GM23248 (cell line): ENCODE measurements around the gene HDGF. TPM values are rescaled to one million over a fixed set of nuclear protein-coding genes. Genes with fewer than 3 reads are reported as not detected.

Experiments used
- DNase-seq: peaks from one replicate; pipeline ENCODE4 v3.0.0-alpha.2; 2015
- H2AFZ ChIP-seq: fragments of 200-600 bp; sonication (generic); 2 replicates; pipeline ENCODE4 v1.6.1; 2016; ENCODE audit warnings: antibody characterized with exemption
- H3F3A ChIP-seq: fragments of 200-600 bp; sonication (generic); 2 replicates; pipeline ENCODE4 v1.6.1; 2016; ENCODE audit warnings: mild to moderate bottlenecking, antibody characterized with exemption, mixed run types; ENCODE audit not compliant: insufficient read depth
- H3K27ac ChIP-seq: fragments of 200-600 bp; sonication (generic); 2 replicates; pipeline ENCODE4 v1.5.1; 2016; ENCODE audit warnings: mild to moderate bottlenecking
- H3K27me3 ChIP-seq: fragments of 200-600 bp; sonication (generic); replicated peaks from 2 replicates; pipeline ENCODE4 v1.6.1; 2016; ENCODE audit warnings: mild to moderate bottlenecking; ENCODE audit not compliant: insufficient read depth
- H3K36me3 ChIP-seq: fragments of 200-600 bp; sonication (generic); 2 replicates; pipeline ENCODE4 v1.6.1; 2016; ENCODE audit warnings: low read depth, mild to moderate bottlenecking
- H3K4me1 ChIP-seq: fragments of 200-600 bp; sonication (generic); 2 replicates; pipeline ENCODE4 v1.6.1; 2016; ENCODE audit warnings: mild to moderate bottlenecking; ENCODE audit not compliant: insufficient read depth
- H3K4me2 ChIP-seq: fragments of 200-600 bp; sonication (generic); one replicate; pipeline ENCODE4 v1.6.1; 2016; ENCODE audit warnings: mild to moderate bottlenecking; ENCODE audit not compliant: unreplicated experiment
- H3K4me3 ChIP-seq: fragments of 200-600 bp; sonication (generic); 2 replicates; pipeline ENCODE4 v1.5.1; 2016; ENCODE audit warnings: mild to moderate bottlenecking
- H3K79me2 ChIP-seq: fragments of 200-600 bp; sonication (generic); 2 replicates; pipeline ENCODE4 v1.6.1; 2016; ENCODE audit warnings: mild to moderate bottlenecking; ENCODE audit not compliant: insufficient read depth
- H3K9ac ChIP-seq: fragments of 200-600 bp; sonication (generic); 2 replicates; pipeline ENCODE4 v1.6.1; 2016; ENCODE audit warnings: mild to moderate bottlenecking
- H3K9me2 ChIP-seq: fragments of 200-600 bp; sonication (generic); 2 replicates; pipeline ENCODE4 v1.6.1; 2016; ENCODE audit warnings: mixed run types, mild to moderate bottlenecking, moderate library complexity; ENCODE audit not compliant: insufficient read depth
- H3K9me3 ChIP-seq: fragments of 200-600 bp; sonication (generic); one replicate; pipeline ENCODE4 v1.6.1; 2017; ENCODE audit warnings: low read depth
- H4K20me1 ChIP-seq: fragments of 200-600 bp; sonication (generic); 2 replicates; pipeline ENCODE4 v1.6.0; 2016; ENCODE audit not compliant: insufficient read depth
- EZH2 ChIP-seq: fragments of 200-600 bp; sonication (generic); IDR thresholded peaks from 2 replicates; pipeline ENCODE4 v1.6.1; 2018; ENCODE audit warnings: antibody characterized with exemption, mild to moderate bottlenecking; ENCODE audit not compliant: insufficient read depth, poor library complexity, severe bottlenecking
- EZH2phosphoT487 ChIP-seq: fragments of 200-600 bp; sonication (generic); IDR thresholded peaks from 2 replicates; pipeline ENCODE4 v1.6.1; 2018; ENCODE audit warnings: antibody characterized with exemption, moderate library complexity, mild to moderate bottlenecking, low read depth; ENCODE audit not compliant: insufficient read depth
- WGBS, 2 experiments: methylation state at CpG; one replicate each; pipeline ENCODE4 v1.1.6; 2015 to 2017; ENCODE audit warnings: low lambda C conversion rate in 2 of 2, low coverage in 1 of 2; ENCODE audit errors: missing lambda C conversion rate in 2 of 2; 5-methylcytosine and 5-hydroxymethylcytosine counted together
- in situ Hi-C: fragments of 300-500 bp; cut with MboI; formaldehyde crosslinking; loops from 2 replicates; pipeline ENCODE4 v1.15.0; 2020
- polyA plus RNA-seq: library from polyadenylated mRNA; unstranded; fragments of >200 nt; fragmentation: Nextera tagmentation; extraction: Ambion mirVana; gene quantifications from 2 replicates; pipeline ENCODE4 v1.2.1, GENCODE V29; 2016
- total RNA-seq: library from RNA; depleted of rRNA; stranded (reverse); fragments of >200 nt; shearing (Covaris generic); gene quantifications from 2 replicates; pipeline ENCODE4 v1.2.3, GENCODE V29; 2014

Gene HDGF
- total and polyA plus RNA-seq, 2 experiments from 2014 or later = 95.4 to 185 TPM

GRCh38 chr1:156711011-156711817 lies 40.3 kb downstream of the HDGF start:
- TF ChIP-seq EZH2phosphoT487 (no peak), EZH2 (no peak)
- Histone ChIP-seq H2AFZ (no peak overlapping the region), H3K27ac (no peak overlapping the region), H3K36me3 (no peaks in the 10 kb centered on the region), H3F3A (peaks cover 41% of the 10 kb centered on the region), H3K9me3 (no peaks in the 10 kb centered on the region), H3K79me2 (no peaks in the 10 kb centered on the region), H4K20me1 (no peaks in the 10 kb centered on the region), H3K4me2 (no peak overlapping the region), H3K9me2 (no peaks in the 10 kb centered on the region), H3K4me3 (no peak overlapping the region), H3K4me1 (peaks cover 77% of the 10 kb centered on the region), H3K27me3 (no peaks in the 10 kb centered on the region), H3K9ac (no peak overlapping the region)
- peak; percentile 51 for DNase-seq
- in situ Hi-C loops = no loop called here
- WGBS, 2 experiments = 35 to 57% methylated on average over 6 to 9 of the region's 9 CpGs

- peaks cover 84% of the 10 kb centered on the region for H3K4me1 ChIP-seq
- in situ Hi-C loops = no loop called here
- H3K9me2 ChIP-seq = no peaks in the 10 kb centered on the region
- no peak for TF ChIP-seq EZH2phosphoT487
- TF ChIP-seq EZH2 = no peak
- H3K27ac ChIP-seq = peak overlapping the region; percentile 55
- H3K36me3 ChIP-seq = no peaks in the 10 kb centered on the region
- H3F3A ChIP-seq = peaks cover 43% of the 10 kb centered on the region
- peak overlapping the region; percentile 30; the same call in 1 of the 2 replicates for H3K9ac ChIP-seq
- H2AFZ ChIP-seq = no peak overlapping the region
- H3K79me2 ChIP-seq = no peaks in the 10 kb centered on the region
- no peaks in the 10 kb centered on the region for H3K9me3 ChIP-seq
- 14 to 17% methylated on average over 9 to 11 of the region's 11 CpGs for WGBS, 2 experiments
- no peak overlapping the region for H3K4me3 ChIP-seq
- DNase-seq = peak; percentile 96
- H3K4me2 ChIP-seq = peak overlapping the region; percentile 62
- no peaks in the 10 kb centered on the region for H4K20me1 ChIP-seq
- H3K27me3 ChIP-seq = no peaks in the 10 kb centered on the region
Observed at GRCh38 chr1:156709757-156710489, 41.6 kb downstream of the HDGF start.

- peak overlapping the region; percentile 55; the same call in 1 of the 2 replicates for H3K27ac ChIP-seq
- WGBS, 2 experiments = 44 to 53% methylated on average over 4 of the region's 4 CpGs
- TF ChIP-seq EZH2 (no peak), EZH2phosphoT487 (no peak)
- no peaks in the 10 kb centered on the region for H3K27me3 ChIP-seq
- no peaks in the 10 kb centered on the region for H3K79me2 ChIP-seq
- H3K36me3 ChIP-seq = no peaks in the 10 kb centered on the region
- H4K20me1 ChIP-seq = no peaks in the 10 kb centered on the region
- no peak overlapping the region for H3K4me3 ChIP-seq
- H3F3A ChIP-seq = peaks cover 43% of the 10 kb centered on the region
- no peak overlapping the region for H2AFZ ChIP-seq
- H3K4me1 ChIP-seq = peaks cover 92% of the 10 kb centered on the region
- peak overlapping the region; percentile 30; the same call in 1 of the 2 replicates for H3K9ac ChIP-seq
- no peaks in the 10 kb centered on the region for H3K9me2 ChIP-seq
- peak; percentile 35 for DNase-seq
- H3K4me2 ChIP-seq = no peak overlapping the region
- H3K9me3 ChIP-seq = no peaks in the 10 kb centered on the region
- in situ Hi-C loops = no loop called here
Observed at GRCh38 chr1:156709031-156709430, 42.4 kb downstream of the HDGF start.

DNA sequence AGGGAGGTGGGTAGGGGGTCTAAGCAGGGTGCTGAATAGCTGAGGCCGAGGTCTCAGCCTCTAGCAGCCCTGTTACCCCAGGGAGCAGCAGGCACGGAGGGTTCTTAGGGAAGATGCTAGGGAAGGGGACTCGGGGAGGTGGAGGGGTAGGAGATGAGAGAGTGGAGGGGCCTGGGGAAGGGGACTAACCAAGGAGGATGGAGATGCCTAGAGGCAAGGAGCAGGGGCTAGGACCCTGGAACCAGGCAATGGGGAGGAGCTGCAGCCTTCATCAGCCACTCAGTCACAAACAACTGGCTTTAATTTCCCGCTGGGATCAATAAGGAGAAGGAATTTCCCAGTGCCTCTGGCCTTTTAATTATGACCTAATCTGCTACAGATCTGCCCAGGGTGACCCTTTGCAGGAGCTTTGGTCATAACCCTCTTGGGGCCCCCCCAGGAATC lies 43.2 kb downstream of the HDGF start:
- Histone ChIP-seq H3K9me3 (no peaks in the 10 kb centered on the region), H3K4me2 (peak overlapping the region; percentile 87), H3K27ac (peak overlapping the region; percentile 73), H3K4me3 (peak overlapping the region; percentile 4; the same call in 1 of the 2 replicates), H3K9me2 (no peaks in the 10 kb centered on the region), H3K36me3 (no peaks in the 10 kb centered on the region), H3K27me3 (no peaks in the 10 kb centered on the region), H3F3A (peaks cover 43% of the 10 kb centered on the region), H3K4me1 (peaks cover 91% of the 10 kb centered on the region), H3K79me2 (no peaks in the 10 kb centered on the region), H4K20me1 (no peaks in the 10 kb centered on the region), H3K9ac (peak overlapping the region; percentile 78; the same call in 1 of the 2 replicates), H2AFZ (no peak overlapping the region)
- WGBS, 2 experiments = 4 to 13% methylated on average over 3 to 4 of the region's 4 CpGs
- in situ Hi-C loops = no loop called here
- no peak for TF ChIP-seq EZH2phosphoT487
- TF ChIP-seq EZH2 = no peak
- peak; percentile 53 for DNase-seq
